ENCODE measurements around the gene SPNS1.

SPNS1 gene

DNA sequence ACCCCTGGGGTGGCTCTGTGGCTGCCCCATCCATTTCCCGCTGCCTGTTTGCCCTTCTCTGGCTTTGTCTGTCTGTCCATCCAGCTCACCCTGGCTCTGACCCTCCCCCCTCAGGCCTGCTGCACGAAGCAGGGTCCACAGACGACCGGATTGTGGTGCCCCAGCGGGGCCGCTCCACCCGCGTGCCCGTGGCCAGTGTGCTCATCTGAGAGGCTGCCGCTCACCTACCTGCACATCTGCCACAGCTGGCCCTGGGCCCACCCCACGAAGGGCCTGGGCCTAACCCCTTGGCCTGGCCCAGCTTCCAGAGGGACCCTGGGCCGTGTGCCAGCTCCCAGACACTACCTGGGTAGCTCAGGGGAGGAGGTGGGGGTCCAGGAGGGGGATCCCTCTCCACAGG lies 9.5 kb downstream of the SPNS1 start:
- H3K4me3 ChIP-seq (ENCODE audit: low read depth, low read length): no peak overlapping the region
- TF ChIP-seq, protein P1, sequence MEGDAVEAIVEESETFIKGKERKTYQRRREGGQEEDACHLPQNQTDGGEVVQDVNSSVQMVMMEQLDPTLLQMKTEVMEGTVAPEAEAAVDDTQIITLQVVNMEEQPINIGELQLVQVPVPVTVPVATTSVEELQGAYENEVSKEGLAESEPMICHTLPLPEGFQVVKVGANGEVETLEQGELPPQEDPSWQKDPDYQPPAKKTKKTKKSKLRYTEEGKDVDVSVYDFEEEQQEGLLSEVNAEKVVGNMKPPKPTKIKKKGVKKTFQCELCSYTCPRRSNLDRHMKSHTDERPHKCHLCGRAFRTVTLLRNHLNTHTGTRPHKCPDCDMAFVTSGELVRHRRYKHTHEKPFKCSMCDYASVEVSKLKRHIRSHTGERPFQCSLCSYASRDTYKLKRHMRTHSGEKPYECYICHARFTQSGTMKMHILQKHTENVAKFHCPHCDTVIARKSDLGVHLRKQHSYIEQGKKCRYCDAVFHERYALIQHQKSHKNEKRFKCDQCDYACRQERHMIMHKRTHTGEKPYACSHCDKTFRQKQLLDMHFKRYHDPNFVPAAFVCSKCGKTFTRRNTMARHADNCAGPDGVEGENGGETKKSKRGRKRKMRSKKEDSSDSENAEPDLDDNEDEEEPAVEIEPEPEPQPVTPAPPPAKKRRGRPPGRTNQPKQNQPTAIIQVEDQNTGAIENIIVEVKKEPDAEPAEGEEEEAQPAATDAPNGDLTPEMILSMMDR (IDR thresholded peaks at IDR 0.05; ENCODE audit: low read depth, low read length): no peak

DNA sequence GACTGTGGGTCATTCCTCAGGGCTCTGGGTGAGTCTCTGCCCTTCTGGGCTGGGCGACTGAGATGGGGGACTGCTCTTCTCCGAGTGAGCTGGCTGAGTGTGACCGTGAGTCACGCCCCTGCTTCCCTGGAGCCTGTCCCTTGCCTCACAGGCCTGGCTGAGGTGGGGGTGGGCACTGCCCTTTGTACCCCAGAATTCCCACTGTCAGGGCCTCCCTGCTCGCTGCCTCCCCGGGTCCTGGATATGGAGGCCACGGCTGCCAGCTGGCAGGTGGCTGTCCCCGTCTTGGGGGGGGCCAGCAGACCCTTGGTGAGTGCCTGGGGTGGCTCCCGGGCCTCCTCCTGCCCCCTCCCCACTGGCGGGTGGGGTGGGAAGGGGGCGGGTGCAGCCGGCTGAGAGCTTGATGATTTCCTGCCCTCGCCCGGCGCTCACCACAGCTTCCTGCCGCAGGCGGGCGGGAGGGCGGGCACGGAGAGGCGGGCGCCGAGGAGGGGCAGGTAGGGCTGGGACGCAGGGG lies 10.1 kb downstream of the SPNS1 start, which contains the start of gene LAT:
TSS of gene LAT (plus strand) at position 434 of the 517 bp plus-strand sequence. CDS start 366 bp downstream, outside the sequence.
- no peak within 1 kb of the TSS for H3K4me3 ChIP-seq (ENCODE audit: low read depth, low read length)
- TF ChIP-seq, protein P1 (IDR thresholded peaks at IDR 0.05; ENCODE audit: low read depth, low read length): no peak

DNA sequence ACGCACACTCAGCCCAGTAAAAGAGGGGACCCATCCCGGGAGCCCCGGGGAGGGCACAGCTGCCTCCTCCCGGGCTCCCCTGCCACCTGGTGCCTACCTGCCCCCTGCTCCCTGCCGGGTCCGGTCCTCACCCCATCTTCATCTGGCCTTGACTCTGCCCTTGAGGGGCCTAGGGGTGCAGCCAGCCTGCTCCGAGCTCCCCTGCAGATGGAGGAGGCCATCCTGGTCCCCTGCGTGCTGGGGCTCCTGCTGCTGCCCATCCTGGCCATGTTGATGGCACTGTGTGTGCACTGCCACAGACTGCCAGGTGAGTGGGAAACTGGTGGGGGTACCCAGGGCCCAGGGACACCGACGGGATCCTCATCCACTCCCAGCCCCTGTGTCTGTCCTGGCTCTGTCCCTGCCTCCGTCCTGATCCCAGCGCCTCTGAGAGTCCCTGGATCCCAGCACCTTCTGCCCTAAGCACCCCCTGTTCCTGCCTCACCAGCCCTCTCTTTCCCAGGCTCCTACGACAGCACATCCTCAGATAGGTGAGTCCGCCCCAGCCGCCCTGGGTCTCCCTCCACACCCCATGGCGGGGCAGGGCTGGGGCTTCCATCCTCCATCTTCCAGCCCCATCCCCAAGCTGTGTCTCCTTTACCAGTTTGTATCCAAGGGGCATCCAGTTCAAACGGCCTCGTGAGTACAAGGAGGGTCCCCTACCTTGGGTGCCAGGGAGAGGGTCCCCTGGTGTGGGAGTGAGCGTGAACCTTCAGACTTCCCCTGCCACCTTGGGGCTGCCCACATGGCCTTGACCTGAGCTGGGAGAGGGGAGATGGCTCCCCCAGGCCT lies 10.8 kb downstream of the SPNS1 start:
- no peak overlapping the region for H3K4me3 ChIP-seq (ENCODE audit: low read depth, low read length)
- TF ChIP-seq, protein P1 (IDR thresholded peaks at IDR 0.05; ENCODE audit: low read depth, low read length): no peak

GRCh38 chr16:28986046-28986445 lies 11.5 kb downstream of the SPNS1 start:
- TF ChIP-seq, protein P1 (IDR thresholded peaks at IDR 0.05; ENCODE audit: low read depth, low read length): no peak
- no peak overlapping the region for H3K4me3 ChIP-seq (ENCODE audit: low read depth, low read length)

GRCh38 chr16:28986492-28986891 lies 11.9 kb downstream of the SPNS1 start:
- TF ChIP-seq, protein P1 (IDR thresholded peaks at IDR 0.05; ENCODE audit: low read depth, low read length): no peak
- H3K4me3 ChIP-seq (ENCODE audit: low read depth, low read length): no peak overlapping the region

- TF ChIP-seq, protein P1 (IDR thresholded peaks at IDR 0.05; ENCODE audit: low read depth, low read length): no peak
- H3K4me3 ChIP-seq (ENCODE audit: low read depth, low read length): no peak overlapping the region
Measured at GRCh38 chr16:28987170-28987853, 12.7 kb downstream of the SPNS1 start.

DNA sequence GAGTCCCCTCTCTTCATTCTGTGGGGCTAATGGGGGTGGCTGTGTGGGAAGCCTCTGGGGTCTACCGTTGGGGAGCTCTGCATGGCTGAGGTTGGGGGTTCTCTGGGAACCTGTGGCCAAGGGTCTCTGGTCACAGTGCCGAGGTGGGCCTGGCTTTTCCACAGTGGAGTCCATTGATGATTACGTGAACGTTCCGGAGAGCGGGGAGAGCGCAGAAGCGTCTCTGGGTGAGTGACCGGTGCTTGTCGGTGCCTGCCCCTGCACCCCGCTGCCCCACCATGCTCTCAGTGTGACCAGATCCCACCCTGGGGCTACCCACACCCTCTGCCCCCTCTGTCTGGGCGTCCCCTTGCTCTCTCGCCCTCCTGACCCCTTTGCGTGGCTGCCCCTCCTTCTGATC lies 14.8 kb downstream of the SPNS1 start:
- TF ChIP-seq, protein P1 (IDR thresholded peaks at IDR 0.05; ENCODE audit: low read depth, low read length): no peak

More for the DNA sequence above, 14.8 kb downstream of the SPNS1 start:
- H3K4me3 ChIP-seq (ENCODE audit: low read depth, low read length): no peak overlapping the region
